ENCODE data around the gene IQSEC1. TPM values are rescaled to one million over a fixed set of nuclear protein-coding genes. Genes with fewer than 3 reads are reported as not detected.

IQSEC1 gene
- total and polyA plus RNA-seq, 9 of the 15 experiments (the other 6 are each of a cell fraction or from before 2014, with no cell fraction given): 0.56 to 39.0 (median 6.8) TPM

DNA sequence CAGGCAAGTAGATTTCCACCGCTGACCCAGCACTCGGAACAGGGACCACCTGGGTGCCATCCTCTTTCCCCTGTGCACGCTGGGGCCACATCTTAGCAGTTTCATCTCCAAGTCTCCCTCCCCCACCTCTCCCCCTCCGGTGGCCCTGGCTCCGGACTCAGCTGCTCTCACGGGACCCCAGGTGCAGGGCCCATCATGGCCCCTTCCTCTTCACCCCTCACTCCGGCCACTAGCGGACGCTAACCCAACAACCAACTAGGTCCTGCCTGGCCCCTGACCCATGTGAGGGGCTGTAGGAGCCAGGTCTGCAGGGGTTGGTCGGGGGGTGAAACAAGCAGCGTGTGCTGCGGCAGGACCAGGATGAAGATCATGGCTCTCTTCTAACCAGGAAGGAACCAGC is 31.3 kb upstream of the IQSEC1 start:
- Histone ChIP-seq H3K4me2 (ENCODE audit: insufficient read depth, low read length) (no peak overlapping the region), H2AFZ (ENCODE audit: low read depth, low read length) (no peak overlapping the region), H4K20me1 (replicated peaks; ENCODE audit: control insufficient read depth, insufficient read depth, low read length) (peaks cover 16% of the 10 kb centered on the region; the same call in 1 of the 2 replicates), H3K36me3 (ENCODE audit: control insufficient read depth, insufficient read depth, low read length) (no peaks in the 10 kb centered on the region), H3K79me2 (ENCODE audit: control insufficient read depth, insufficient read depth, low read length) (no peaks in the 10 kb centered on the region), H3K27ac (ENCODE audit: extremely low read depth, low read depth, low read length) (no peak overlapping the region), H3K9ac (ENCODE audit: insufficient read depth in 1 of 2, low read depth in 2 of 2, low read length in 2 of 2) (no peak overlapping the region), H3K9me3 (replicated peaks; ENCODE audit: control insufficient read depth, insufficient read depth, low read depth, low read length) (no peaks in the 10 kb centered on the region; the same call in 1 of the 2 replicates), H3K27me3 (ENCODE audit: control insufficient read depth in 2 of 2, insufficient read depth in 2 of 2, low read length in 2 of 2) (peaks cover 69 to 94% of the 10 kb centered on the region in 2 experiments), H3K9me1 (ENCODE audit: control insufficient read depth, insufficient read depth, low read length) (no peaks in the 10 kb centered on the region), H3K4me3 (no peak overlapping the region), H3K4me1 (replicated peaks in 1 of 2; ENCODE audit: control insufficient read depth in 2 of 2, insufficient read depth in 2 of 2, low read length in 2 of 2) (no peaks in the 10 kb centered on the region)
- in situ Hi-C loops (cut with MboI) (no loop called here), intact Hi-C loops (cut with micrococcal nuclease) (no loop called here)
- no peak for ATAC-seq
- TF ChIP-seq ZNF695 (CRISPR knock-in tag; IDR thresholded peaks at IDR 0.05) (no peak), PURB (CRISPR knock-in tag; IDR thresholded peaks at IDR 0.05; ENCODE audit: low read depth) (no peak), MEIS2 (IDR thresholded peaks at IDR 0.05; ENCODE audit: partially characterized antibody) (no peak)
- ChIA-PET CTCF (ENCODE audit: low intra/inter-chr PET ratio) (no interaction called here), POLR2A (interaction anchor here (0.5 to 1.2 kb wide), 4 partner anchors 15 to 52 kb away, joined by 3 to 4 read pairs (median 3); no protein-coding TSS in a partner anchor)
- no peak for DNase-seq (ENCODE audit: extremely low read depth in 1 of 4, low spot score in 3 of 4)
- no peak for FAIRE-seq
- no TSS peak for BruUV-seq (replicated peaks)
- WGBS (ENCODE audit: insufficient coverage, low coverage, missing lambda C conversion rate): 2% methylated on average over 12 of the region's 12 CpGs

DNA sequence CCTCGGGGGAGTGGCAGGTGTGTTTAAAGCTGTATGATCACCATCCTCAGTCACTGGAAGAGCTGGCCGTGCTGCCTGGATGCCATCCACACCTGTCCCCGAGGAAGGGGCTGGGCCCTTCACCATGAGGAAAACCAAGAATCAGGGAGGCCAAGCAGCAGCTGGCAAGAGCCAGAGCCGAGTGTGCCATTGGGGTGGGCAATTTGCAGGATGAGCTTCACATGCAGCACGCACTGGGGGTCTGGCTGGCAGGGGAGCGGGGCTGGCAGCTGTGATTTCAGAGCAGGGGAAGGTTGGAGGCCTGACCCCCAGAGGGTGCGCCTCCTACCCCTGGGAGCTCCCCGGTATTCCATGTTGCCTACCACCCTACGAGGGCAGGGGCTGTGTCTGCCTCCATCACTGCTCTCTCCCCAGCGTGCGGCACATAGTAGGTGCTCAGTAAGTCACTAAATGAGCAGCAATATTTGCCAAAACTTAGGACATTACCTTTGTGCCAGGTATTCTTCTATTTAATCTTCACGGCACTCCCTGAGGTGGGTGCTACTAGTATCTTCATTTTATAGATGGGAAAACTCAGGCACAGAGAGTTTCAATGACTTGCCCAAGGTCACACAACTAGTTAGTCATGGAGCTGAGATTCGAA is 30.3 kb upstream of the IQSEC1 start:
- Histone ChIP-seq H3K36me3 (ENCODE audit: control insufficient read depth, insufficient read depth, low read length) (no peaks in the 10 kb centered on the region), H4K20me1 (replicated peaks; ENCODE audit: control insufficient read depth, insufficient read depth, low read length) (peaks cover 21% of the 10 kb centered on the region; the same call in 1 of the 2 replicates), H3K27me3 (ENCODE audit: control insufficient read depth in 2 of 2, insufficient read depth in 2 of 2, low read length in 2 of 2) (peaks cover 65 to 94% of the 10 kb centered on the region in 2 experiments), H3K4me1 (replicated peaks in 1 of 2; ENCODE audit: control insufficient read depth in 2 of 2, insufficient read depth in 2 of 2, low read length in 2 of 2) (no peaks in the 10 kb centered on the region), H3K79me2 (ENCODE audit: control insufficient read depth, insufficient read depth, low read length) (no peaks in the 10 kb centered on the region), H3K9me3 (replicated peaks; ENCODE audit: control insufficient read depth, insufficient read depth, low read depth, low read length) (no peaks in the 10 kb centered on the region), H3K4me2 (ENCODE audit: insufficient read depth, low read length) (no peak overlapping the region), H3K9ac (ENCODE audit: insufficient read depth in 1 of 2, low read depth in 2 of 2, low read length in 2 of 2) (no peak overlapping the region), H3K4me3 (no peak overlapping the region), H3K9me1 (ENCODE audit: control insufficient read depth, insufficient read depth, low read length) (no peaks in the 10 kb centered on the region), H2AFZ (ENCODE audit: low read depth, low read length) (no peak overlapping the region), H3K27ac (ENCODE audit: extremely low read depth, low read depth, low read length) (no peak overlapping the region)
- ATAC-seq: no peak
- CTCF ChIA-PET (ENCODE audit: low intra/inter-chr PET ratio): no interaction called here
- TF ChIP-seq ZNF263 (CRISPR knock-in tag; IDR thresholded peaks at IDR 0.05; ENCODE audit: borderline replicate concordance): no peak
- TF ChIP-seq BDP1 (IDR thresholded peaks at IDR 0.05; ENCODE audit: insufficient read depth, insufficient read length): no peak
- peak; percentile 73 for TF ChIP-seq ZKSCAN1 (IDR thresholded peaks at IDR 0.05; ENCODE audit: low read depth, low read length)
- 2% methylated on average over 13 of the region's 13 CpGs for WGBS (ENCODE audit: insufficient coverage, low coverage, missing lambda C conversion rate)
- in situ Hi-C loops (cut with MboI) (no loop called here), intact Hi-C loops (cut with micrococcal nuclease) (no loop called here)
- no peak for FAIRE-seq
- POLR2A ChIA-PET: interaction anchor here (0.5 to 2.3 kb wide), 7 partner anchors 11 to 1204 kb away, joined by 3 to 8 read pairs (median 3); no protein-coding TSS in a partner anchor
- no TSS peak for BruUV-seq (replicated peaks)
- DNase-seq (ENCODE audit: extremely low read depth in 1 of 4, low spot score in 3 of 4): no peak
